Neural crest cell (in vitro differentiated cells): ENCODE measurements around the gene CHCHD6. TPM values are rescaled to one million over a fixed set of nuclear protein-coding genes. Genes with fewer than 3 reads are reported as not detected.

ENCODE experiments used
- DNase-seq: peaks from one replicate; pipeline ENCODE4 v3.0.0; 2021; ENCODE audit warnings: low read depth, mixed read lengths, low spot score
- H3K27ac Mint-ChIP-seq: one replicate; pipeline ENCODE4 v1.8.0; 2021; ENCODE audit warnings: mild to moderate bottlenecking, mixed read lengths; ENCODE audit not compliant: unreplicated experiment
- H3K27me3 Mint-ChIP-seq: 2 replicates; pipeline ENCODE4 v1.8.0; 2021; ENCODE audit warnings: low read depth, mild to moderate bottlenecking, mixed read lengths
- H3K36me3 Mint-ChIP-seq: 2 replicates; pipeline ENCODE4 v1.8.0; 2021; ENCODE audit warnings: low read depth, mild to moderate bottlenecking, mixed read lengths
- H3K4me1 Mint-ChIP-seq: 2 replicates; pipeline ENCODE4 v1.8.0; 2021; ENCODE audit warnings: mixed read lengths
- H3K4me3 Mint-ChIP-seq: one replicate; pipeline ENCODE4 v1.8.0; 2021; ENCODE audit warnings: mild to moderate bottlenecking, mixed read lengths
- H3K9me3 Mint-ChIP-seq: 2 replicates; pipeline ENCODE4 v1.8.0; 2021; ENCODE audit warnings: mixed read lengths
- CTCF ChIP-seq: fragments of 200-600 bp; sonication (generic); conservative IDR thresholded peaks from 2 replicates; pipeline ENCODE4 v1.5.0; 2021; ENCODE audit warnings: antibody characterized with exemption, mild to moderate bottlenecking
- total RNA-seq: library from RNA; stranded (reverse); gene quantifications from 2 replicates; pipeline ENCODE4 v1.2.1, GENCODE V29; 2021

The CHCHD6 gene
- total RNA-seq, 1 donor from 2014 or later: 32.9 TPM

- Mint-ChIP-seq H3K27ac (no peak overlapping the region), H3K27me3 (no peaks in the 10 kb centered on the region), H3K36me3 (no peaks in the 10 kb centered on the region), H3K4me1 (peaks cover 40% of the 10 kb centered on the region), H3K4me3 (no peak overlapping the region), H3K9me3 (no peaks in the 10 kb centered on the region)
- no peak for TF ChIP-seq CTCF
- DNase-seq: no peak
Measured at GRCh38 chr3:126714276-126714900, 10.3 kb downstream of the CHCHD6 start.

GRCh38 chr3:126714921-126715320 lies 10.9 kb downstream of the CHCHD6 start:
- Mint-ChIP-seq H3K4me1 (peaks cover 40% of the 10 kb centered on the region), H3K4me3 (no peak overlapping the region), H3K36me3 (no peaks in the 10 kb centered on the region), H3K27me3 (no peaks in the 10 kb centered on the region), H3K27ac (no peak overlapping the region), H3K9me3 (no peaks in the 10 kb centered on the region)
- TF ChIP-seq CTCF: no peak
- no peak for DNase-seq

GRCh38 chr3:126715432-126715831 lies 11.4 kb downstream of the CHCHD6 start:
- DNase-seq: no peak
- Mint-ChIP-seq H3K27me3 (no peaks in the 10 kb centered on the region), H3K9me3 (no peaks in the 10 kb centered on the region), H3K4me3 (no peak overlapping the region), H3K4me1 (peaks cover 40% of the 10 kb centered on the region), H3K36me3 (no peaks in the 10 kb centered on the region), H3K27ac (no peak overlapping the region)
- TF ChIP-seq CTCF: no peak

- Mint-ChIP-seq H3K36me3 (no peaks in the 10 kb centered on the region), H3K27ac (no peak overlapping the region), H3K4me1 (peaks cover 44% of the 10 kb centered on the region), H3K9me3 (no peaks in the 10 kb centered on the region), H3K27me3 (no peaks in the 10 kb centered on the region), H3K4me3 (no peak overlapping the region)
- DNase-seq: no peak
- TF ChIP-seq CTCF: no peak
Measured at GRCh38 chr3:126716057-126716456, 12.0 kb downstream of the CHCHD6 start.

- no peaks in the 10 kb centered on the region for H3K27me3 Mint-ChIP-seq
- no peak for DNase-seq
- H3K9me3 Mint-ChIP-seq: peaks cover 1% of the 10 kb centered on the region
- H3K36me3 Mint-ChIP-seq: peaks cover under 1% of the 10 kb centered on the region
- H3K4me3 Mint-ChIP-seq: no peak overlapping the region
- no peak for TF ChIP-seq CTCF
- peak overlapping the region; percentile 47 for H3K27ac Mint-ChIP-seq
- H3K4me1 Mint-ChIP-seq: peaks cover 37% of the 10 kb centered on the region
Measured at GRCh38 chr3:126718561-126719445, 14.8 kb downstream of the CHCHD6 start.
